NB4 (cell line): ENCODE data around the gene LPAR1.

Experiments
- CTCF ChIP-seq: IDR thresholded peaks from one replicate; pipeline ENCODE4 v1.5.1; 2012; ENCODE audit warnings: low read depth, low read length
- POLR2A ChIP-seq: IDR thresholded peaks from 2 replicates; pipeline ENCODE4 v1.6.1; 2011; ENCODE audit warnings: mild to moderate bottlenecking; ENCODE audit not compliant: insufficient read length; ENCODE audit errors: extremely low read depth
- TF ChIP-seq, protein P1 (sequence below): IDR thresholded peaks from 2 replicates; pipeline ENCODE4 v1.6.1; 2011; ENCODE audit warnings: low read depth, low read length

DNA sequence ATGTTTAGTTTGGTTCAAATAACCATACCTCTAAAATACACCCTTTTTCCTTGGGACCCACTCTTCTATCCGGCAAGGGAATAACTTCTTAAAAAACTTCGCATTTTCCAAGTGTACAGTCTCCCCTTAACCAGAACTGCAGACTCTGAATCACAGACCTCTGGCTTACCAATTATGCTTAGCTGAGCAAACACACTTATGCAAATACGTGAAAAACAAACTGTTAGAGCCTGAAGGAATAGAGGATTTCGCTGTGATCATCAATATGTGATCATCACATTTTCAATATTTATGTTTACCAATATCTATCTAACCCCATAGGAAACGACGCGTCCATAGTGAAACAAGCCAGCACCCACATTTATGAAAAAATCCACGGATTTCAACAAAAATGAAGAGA lies 1.3 kb downstream of the LPAR1 start:
- no peak for TF ChIP-seq CTCF
- TF ChIP-seq POLR2A: no peak
- TF ChIP-seq, protein P1, sequence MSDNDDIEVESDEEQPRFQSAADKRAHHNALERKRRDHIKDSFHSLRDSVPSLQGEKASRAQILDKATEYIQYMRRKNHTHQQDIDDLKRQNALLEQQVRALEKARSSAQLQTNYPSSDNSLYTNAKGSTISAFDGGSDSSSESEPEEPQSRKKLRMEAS: no peak
